Sigmoid colon (tissue), 7 donors: ENCODE results near the gene FUT7. TPM values are rescaled to one million over a fixed set of nuclear protein-coding genes. Genes with fewer than 3 reads are reported as not detected.

Source experiments
- DNase-seq: peaks from one replicate; pipeline ENCODE4 v3.0.0-alpha.2; 2019
- H3K27ac ChIP-seq, 4 donors: fragments of 200-600 bp; sonication (generic); one replicate each; pipeline ENCODE4 v1.5.1; 2016 to 2019; ENCODE audit warnings: mild to moderate bottlenecking in 1 of 4
- H3K27me3 ChIP-seq, 3 donors: fragments of 200-600 bp; sonication (generic); one replicate each; pipeline ENCODE4 v1.5.1; 2019; ENCODE audit warnings: mild to moderate bottlenecking in 1 of 3
- H3K36me3 ChIP-seq, 4 donors: fragments of 200-600 bp; sonication (generic); one replicate each; pipeline ENCODE4 v1.5.1; 2016 to 2019
- H3K4me1 ChIP-seq, 4 donors: fragments of 200-600 bp; sonication (generic); one replicate each; pipeline ENCODE4 v1.5.1; 2017 to 2019
- H3K4me3 ChIP-seq, 4 donors: fragments of 200-600 bp; sonication (generic); one replicate each; pipeline ENCODE4 v1.5.1; 2017 to 2019; ENCODE audit warnings: mild to moderate bottlenecking in 2 of 4, moderate library complexity in 1 of 4
- H3K9me3 ChIP-seq, 4 donors: fragments of 200-600 bp in 3 of 4; sonication (generic) in 3 of 4; one replicate each; pipeline versions ENCODE4 v1.5.1 to v1.6.1; 2013 to 2019
- EP300 ChIP-seq, 4 donors: sonication (generic); formaldehyde crosslinking; IDR thresholded peaks; one replicate each; pipeline ENCODE4 v1.6.1; 2017; ENCODE audit warnings: antibody characterized with exemption in 4 of 4
- POLR2A ChIP-seq, 2 donors: fragments of 450-650 bp; IDR thresholded peaks; one replicate each; pipeline ENCODE4 v1.6.1; 2016; ENCODE audit warnings: antibody characterized with exemption in 2 of 2, mild to moderate bottlenecking in 2 of 2, moderate library complexity in 2 of 2
- POLR2AphosphoS5 ChIP-seq, 4 donors: sonication (generic); formaldehyde crosslinking; IDR thresholded peaks; one replicate each; pipeline ENCODE4 v1.6.1; 2017; ENCODE audit warnings: antibody characterized with exemption in 4 of 4
- WGBS, 2 donors: extraction: QIAGEN DNeasy Blood & Tissue Kit; methylation state at CpG; one replicate each; pipeline ENCODE4 v1.1.7; 2013; 5-methylcytosine and 5-hydroxymethylcytosine counted together
- intact Hi-C: fragments of 100-400 bp; cut with DNase I; formaldehyde crosslinking; loops from one replicate; pipeline ENCODE4 v1.15.1; 2023
- polyA plus RNA-seq, 3 donors: library from polyadenylated mRNA; stranded (reverse); fragments of 200-250 nt; gene quantifications; one replicate each; pipeline ENCODE4 v1.2.3, GENCODE V29; 2013
- total RNA-seq, 4 donors: library from RNA; depleted of rRNA; stranded (reverse); fragments of >200 nt; gene quantifications; one replicate each; pipeline ENCODE4 v1.1.0, GENCODE V29; 2016
- TF ChIP-seq, protein P1 (sequence below), 4 experiments: fragments of 450-650 bp in 3 of 4; fragments of 200-600 bp in 1 of 4; IDR thresholded peaks; one replicate each; pipeline ENCODE4 v1.5.1; 2016 to 2019; ENCODE audit warnings: antibody characterized with exemption in 4 of 4, mild to moderate bottlenecking in 3 of 4, moderate library complexity in 2 of 4
- donor health status: healthy with polysubstance abuse.
- donor health status: Bipolar disorder and iron deficiency.
- donor health status: healthy.

Gene FUT7
- total and polyA plus RNA-seq, 7 donors = 0.36 to 1.3 (median 0.84) TPM; not detected in 3

DNA sequence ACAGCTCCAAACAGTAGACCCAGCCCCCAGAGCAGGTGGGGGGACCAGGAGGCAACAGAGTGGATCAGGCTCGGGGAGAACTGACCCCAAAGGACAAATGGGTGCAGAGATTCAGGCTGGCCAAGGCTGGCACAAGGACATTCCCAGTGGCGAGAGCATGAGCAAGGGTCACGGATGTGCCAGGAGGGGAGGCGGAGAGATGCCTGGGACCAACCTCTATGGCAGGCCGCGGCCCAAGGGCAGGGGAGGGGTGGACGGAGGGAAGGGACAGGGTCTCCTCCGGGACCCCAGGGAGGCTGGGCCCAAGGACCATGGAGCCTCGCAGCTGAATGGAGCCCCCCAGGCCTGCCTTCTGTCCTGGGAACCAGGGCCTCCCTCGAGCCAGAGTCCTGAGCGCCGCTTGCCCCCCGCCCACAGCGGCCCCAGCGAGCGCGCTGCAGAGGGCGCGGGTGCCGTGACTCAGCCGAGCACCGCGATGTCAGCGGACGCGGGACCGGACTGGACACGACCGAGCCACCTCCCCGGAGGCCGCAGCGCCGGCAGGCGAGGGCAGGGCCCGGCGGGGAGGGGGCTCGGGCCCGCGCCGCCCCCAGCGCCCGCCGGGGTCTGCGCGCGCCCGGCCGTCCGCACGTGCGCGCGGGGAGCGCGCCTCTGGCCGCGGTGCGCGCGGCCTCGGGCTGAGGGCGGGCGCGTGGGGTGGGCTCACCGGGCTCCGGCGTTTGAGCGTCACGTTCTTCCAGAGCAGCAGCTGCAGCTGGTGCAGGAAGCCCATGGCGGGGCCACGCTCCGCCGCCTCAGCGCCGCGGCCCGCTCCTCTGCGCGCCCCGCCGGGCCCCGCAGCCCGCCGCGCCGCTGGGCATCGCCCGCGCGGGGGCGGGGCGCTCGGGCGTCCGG lies 4.3 kb downstream of the FUT7 start, which contains the start of gene ABCA2:
Gene ABCA2, minus strand, starts transcription at position 869 of the 894 bp plus-strand sequence. Its CDS starts 97 bp downstream, at position 772.
- Histone ChIP-seq H3K4me1 (peaks cover 0 to 36% (median 35%) of the 10 kb centered on the region in 4 donors), H3K27ac (peak within 1 kb of the TSS; percentile 61 to 73 (median 62)), H3K4me3 (peak within 1 kb of the TSS; percentile 44 to 67 (median 61)), H3K36me3 (no peaks in the 10 kb centered on the region), H3K9me3 (no peaks in the 10 kb centered on the region), H3K27me3 (no peaks in the 10 kb centered on the region)
- TF ChIP-seq POLR2A (IDR thresholded peaks at IDR 0.05) (no peak), POLR2AphosphoS5 (IDR thresholded peaks at IDR 0.05) (no peak), EP300 (IDR thresholded peaks at IDR 0.05) (no peak)
- TF ChIP-seq, protein P1, sequence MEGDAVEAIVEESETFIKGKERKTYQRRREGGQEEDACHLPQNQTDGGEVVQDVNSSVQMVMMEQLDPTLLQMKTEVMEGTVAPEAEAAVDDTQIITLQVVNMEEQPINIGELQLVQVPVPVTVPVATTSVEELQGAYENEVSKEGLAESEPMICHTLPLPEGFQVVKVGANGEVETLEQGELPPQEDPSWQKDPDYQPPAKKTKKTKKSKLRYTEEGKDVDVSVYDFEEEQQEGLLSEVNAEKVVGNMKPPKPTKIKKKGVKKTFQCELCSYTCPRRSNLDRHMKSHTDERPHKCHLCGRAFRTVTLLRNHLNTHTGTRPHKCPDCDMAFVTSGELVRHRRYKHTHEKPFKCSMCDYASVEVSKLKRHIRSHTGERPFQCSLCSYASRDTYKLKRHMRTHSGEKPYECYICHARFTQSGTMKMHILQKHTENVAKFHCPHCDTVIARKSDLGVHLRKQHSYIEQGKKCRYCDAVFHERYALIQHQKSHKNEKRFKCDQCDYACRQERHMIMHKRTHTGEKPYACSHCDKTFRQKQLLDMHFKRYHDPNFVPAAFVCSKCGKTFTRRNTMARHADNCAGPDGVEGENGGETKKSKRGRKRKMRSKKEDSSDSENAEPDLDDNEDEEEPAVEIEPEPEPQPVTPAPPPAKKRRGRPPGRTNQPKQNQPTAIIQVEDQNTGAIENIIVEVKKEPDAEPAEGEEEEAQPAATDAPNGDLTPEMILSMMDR (IDR thresholded peaks at IDR 0.05) = no peak
- WGBS, 2 donors = 3 to 5% methylated on average over 95 of the region's 95 CpGs
- no peak for DNase-seq
- intact Hi-C loops = loop anchor here (2.0 to 5.0 kb wide), 3 partner anchors 31 to 83 kb away; partner anchors contain the start of genes C8G, CLIC3 and FBXW5

- no peak for TF ChIP-seq POLR2AphosphoS5 (IDR thresholded peaks at IDR 0.05)
- WGBS, 2 donors = 55 to 73% methylated on average over 4 of the region's 4 CpGs
- Histone ChIP-seq H3K4me1 (peaks cover 0 to 36% (median 35%) of the 10 kb centered on the region in 4 donors), H3K27ac (peak overlapping the region in 3 of 4 donors; percentile 36 to 60 (median 59)), H3K4me3 (peak overlapping the region in 1 of 4 donors; percentile 59), H3K9me3 (no peaks in the 10 kb centered on the region), H3K36me3 (no peaks in the 10 kb centered on the region), H3K27me3 (no peaks in the 10 kb centered on the region)
- DNase-seq = no peak
- intact Hi-C loops = loop anchor here (2.0 to 5.0 kb wide), 2 partner anchors 30 to 40 kb away; partner anchors contain the start of gene CLIC3
Measured at GRCh38 chr9:137026828-137027227, 5.1 kb downstream of the FUT7 start.

GRCh38 chr9:137026384-137026783 lies 5.5 kb downstream of the FUT7 start:
- H3K27ac ChIP-seq = peak overlapping the region in 3 of 4 donors; percentile 17 to 27 (median 23)
- peaks cover 0 to 36% (median 35%) of the 10 kb centered on the region in 4 donors for H3K4me1 ChIP-seq
- H3K9me3 ChIP-seq = no peaks in the 10 kb centered on the region
- TF ChIP-seq POLR2A (IDR thresholded peaks at IDR 0.05) (no peak), POLR2AphosphoS5 (IDR thresholded peaks at IDR 0.05) (no peak), EP300 (IDR thresholded peaks at IDR 0.05) (no peak)
- TF ChIP-seq, protein P1 (IDR thresholded peaks at IDR 0.05) = no peak
- DNase-seq = no peak
- intact Hi-C loops = loop anchor here (2.0 to 5.0 kb wide), 2 partner anchors 30 to 41 kb away; partner anchors contain the start of gene CLIC3
- H3K27me3 ChIP-seq = no peaks in the 10 kb centered on the region
- H3K36me3 ChIP-seq = no peaks in the 10 kb centered on the region
- H3K4me3 ChIP-seq = no peak overlapping the region
- 84 to 91% methylated on average over 2 of the region's 2 CpGs for WGBS, 2 donors

DNA sequence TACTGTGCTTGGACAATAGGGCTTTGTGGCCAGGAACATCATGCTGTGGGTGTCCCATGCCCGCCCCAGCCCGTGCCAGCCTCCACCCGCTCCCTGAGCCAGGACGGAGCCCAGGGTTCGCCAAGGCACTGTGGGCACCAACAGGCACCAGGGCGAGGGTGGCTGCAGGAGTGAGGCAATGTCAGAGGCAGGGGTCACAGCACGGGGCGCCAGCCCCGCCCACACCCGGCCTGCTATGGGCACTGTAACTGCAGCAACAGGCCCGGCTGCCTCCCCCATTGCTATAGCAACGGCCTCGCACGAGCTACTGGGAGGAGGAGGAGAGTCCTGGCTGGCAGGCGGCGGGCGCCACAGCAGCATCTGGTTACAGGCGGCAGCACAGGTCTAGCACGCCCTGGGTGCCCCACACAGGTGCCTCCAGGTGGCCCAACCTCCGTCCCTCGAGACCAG lies 6.3 kb downstream of the FUT7 start:
- no peak overlapping the region for H3K4me3 ChIP-seq
- no peaks in the 10 kb centered on the region for H3K27me3 ChIP-seq
- peak overlapping the region in 3 of 4 donors; percentile 17 to 27 (median 23) for H3K27ac ChIP-seq
- no peaks in the 10 kb centered on the region for H3K36me3 ChIP-seq
- H3K9me3 ChIP-seq = no peaks in the 10 kb centered on the region
- peak; percentile 85 for DNase-seq
- H3K4me1 ChIP-seq = peaks cover 0 to 36% (median 35%) of the 10 kb centered on the region in 4 donors
- WGBS, 2 donors = 29 to 81% methylated on average over 21 of the region's 21 CpGs
- TF ChIP-seq, protein P1 (IDR thresholded peaks at IDR 0.05) = no peak
- no peak for TF ChIP-seq EP300 (IDR thresholded peaks at IDR 0.05)
- TF ChIP-seq POLR2AphosphoS5 (IDR thresholded peaks at IDR 0.05) = no peak
- TF ChIP-seq POLR2A (IDR thresholded peaks at IDR 0.05) = no peak
- intact Hi-C loops = loop anchor here (5.0 kb wide), 1 partner anchor 42 kb away; no protein-coding TSS in a partner anchor

- Histone ChIP-seq H3K36me3 (no peaks in the 10 kb centered on the region), H3K27ac (no peak overlapping the region), H3K9me3 (no peaks in the 10 kb centered on the region), H3K27me3 (no peaks in the 10 kb centered on the region), H3K4me3 (no peak overlapping the region), H3K4me1 (peaks cover 0 to 24% (median 22%) of the 10 kb centered on the region in 4 donors)
- 86 to 90% methylated on average over 15 of the region's 15 CpGs for WGBS, 2 donors
- no peak for TF ChIP-seq EP300 (IDR thresholded peaks at IDR 0.05)
- TF ChIP-seq, protein P1 (IDR thresholded peaks at IDR 0.05) = no peak
- no peak for TF ChIP-seq POLR2AphosphoS5 (IDR thresholded peaks at IDR 0.05)
- no peak for TF ChIP-seq POLR2A (IDR thresholded peaks at IDR 0.05)
- no peak for DNase-seq
- intact Hi-C loops = no loop called here
Measured at GRCh38 chr9:137023583-137023991, 8.3 kb downstream of the FUT7 start.
